CD4-positive, alpha-beta T cell treated with Interleukin-4 for 1 hour (primary cell): ENCODE results near the gene CIDEA.
"Not testable (repeated sequence)": the region's sequence is repeated elsewhere in the genome, so short reads cannot be mapped to it uniquely, and the experiment has no call there.

Experiments
- DNase-seq, 2 donors: peaks; one replicate each; pipeline ENCODE4 v3.0.0-alpha.2; 2020 to 2022

The CIDEA gene

DNA sequence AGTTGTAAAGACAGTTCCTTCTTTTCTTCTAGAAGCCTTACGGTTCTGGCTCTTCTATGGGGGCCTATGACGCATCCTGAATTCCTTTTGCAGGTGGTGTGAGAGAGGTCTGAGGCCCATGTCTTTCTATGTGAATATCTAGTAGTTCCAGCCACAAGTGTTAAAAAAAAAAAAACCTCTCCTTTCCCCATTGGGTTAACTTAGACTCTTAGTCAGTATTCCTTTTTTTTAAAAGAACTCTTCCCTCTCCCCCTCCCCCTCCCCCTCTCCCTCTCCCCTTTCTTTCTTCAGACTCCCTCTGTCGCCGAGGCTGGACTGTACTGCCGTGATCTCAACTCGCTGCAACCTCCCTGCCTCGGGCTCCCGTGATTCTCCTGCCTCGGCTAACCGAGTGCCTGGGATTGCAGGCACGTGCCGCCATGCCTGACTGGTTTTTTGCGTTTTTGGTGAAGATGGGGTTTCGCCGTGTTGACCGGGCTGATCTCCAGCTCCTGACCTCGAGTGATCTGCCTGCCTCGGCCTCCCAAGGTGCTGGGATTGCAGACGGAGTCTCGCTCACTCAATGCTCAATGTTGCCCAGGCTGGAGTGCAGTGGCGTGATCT, 11.4 kb upstream of the CIDEA start:
- no peak for DNase-seq

GRCh38 chr18:12243272-12243671, 10.9 kb upstream of the CIDEA start:
- not testable (repeated sequence) for DNase-seq

DNA sequence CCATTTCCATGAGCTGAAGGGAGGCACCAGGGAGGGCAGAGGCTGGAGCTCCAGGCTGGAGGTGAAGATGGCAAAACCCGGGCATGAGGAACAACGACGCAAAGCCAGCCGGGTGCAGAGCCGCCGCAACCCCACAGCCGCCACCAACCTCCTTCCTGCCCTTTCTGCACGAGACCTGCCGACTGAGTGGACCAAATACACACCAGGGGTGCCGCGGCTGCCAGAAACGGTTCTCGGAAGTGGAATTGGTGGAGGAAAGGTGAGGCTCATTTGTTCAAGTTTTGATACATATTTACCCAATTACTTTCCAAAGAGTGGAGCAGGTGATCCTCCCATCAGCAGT, 8.4 kb upstream of the CIDEA start:
- DNase-seq = no peak

DNA sequence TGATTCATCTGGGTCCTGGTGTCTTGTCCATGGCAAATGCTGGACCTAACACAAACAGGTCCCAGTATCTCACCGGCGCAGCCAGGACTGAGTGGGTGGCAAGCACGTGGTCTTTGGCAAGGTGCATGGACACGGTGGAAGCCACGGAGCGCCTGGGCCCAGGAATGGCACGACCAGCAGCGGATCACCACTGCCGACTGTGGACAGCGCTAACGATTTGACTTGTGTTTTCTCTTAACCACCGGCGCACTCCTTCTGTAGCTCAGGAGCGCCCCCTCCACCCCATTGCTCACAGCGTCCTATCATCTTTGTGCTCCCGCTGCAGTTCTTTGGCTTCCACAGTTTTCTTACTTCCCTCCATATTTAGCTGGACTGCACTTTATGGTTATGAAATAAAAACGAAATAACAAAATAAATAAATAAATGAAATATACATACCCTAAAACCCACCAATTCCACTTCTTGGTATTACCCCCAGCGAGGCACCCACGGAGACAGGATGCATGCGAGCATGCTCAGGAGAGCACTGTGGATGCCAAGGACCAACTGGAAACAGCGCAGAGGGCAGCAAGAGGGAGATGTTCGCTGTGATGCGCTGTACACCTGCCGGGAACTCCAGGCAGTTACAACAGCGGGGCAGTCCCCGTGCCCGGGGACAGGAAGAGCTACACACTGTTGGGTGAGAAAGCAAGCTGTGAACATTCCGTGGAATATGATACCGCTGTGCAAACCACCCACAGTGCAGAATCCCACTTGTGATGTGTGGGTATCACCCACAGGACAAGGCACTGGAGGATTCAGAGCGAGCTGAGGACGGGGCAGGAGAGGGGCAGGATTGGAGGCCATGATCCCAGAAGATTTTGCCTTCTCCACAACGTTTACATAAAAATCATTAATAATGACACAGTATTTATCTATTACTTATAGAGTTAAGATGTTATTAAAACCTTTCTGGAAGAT, 7.0 kb upstream of the CIDEA start:
- DNase-seq = no peak

GRCh38 chr18:12247946-12248345, 6.2 kb upstream of the CIDEA start:
- no peak for DNase-seq

DNA sequence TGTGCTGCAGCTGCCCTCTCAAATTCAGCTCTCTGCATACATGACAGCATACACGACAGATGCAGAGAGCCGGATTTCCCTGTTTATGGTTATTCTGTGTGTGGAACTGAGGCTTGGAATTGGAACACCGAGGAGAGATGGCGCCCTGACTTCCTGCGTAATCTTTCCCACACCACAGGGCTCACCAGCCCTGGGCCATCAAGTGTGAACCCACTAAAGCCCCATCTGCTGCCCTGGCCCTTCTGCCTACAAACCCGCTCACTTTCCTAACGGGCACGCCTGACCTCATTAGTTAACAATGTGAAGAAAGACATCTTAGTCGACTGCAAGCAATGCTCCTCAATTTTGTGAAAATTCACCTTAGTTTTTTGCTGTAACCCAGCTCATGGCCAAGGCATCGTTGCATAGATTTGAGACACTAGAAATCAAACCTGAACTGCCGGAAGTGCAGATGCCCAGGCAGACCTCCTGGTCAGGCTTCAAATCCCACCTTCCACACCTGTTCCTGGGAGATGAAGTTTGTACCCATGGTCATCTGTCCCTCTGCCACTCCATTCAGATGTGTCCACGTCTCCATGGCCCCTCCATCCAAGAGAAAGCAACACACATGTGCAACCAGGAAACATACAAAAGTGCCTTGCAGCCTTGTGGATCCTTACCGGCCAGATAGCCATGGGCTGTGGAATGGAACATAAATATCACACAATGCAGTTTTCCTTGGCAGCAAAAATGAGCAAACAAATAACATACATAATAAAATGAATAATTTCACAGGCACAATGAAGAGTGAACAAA, 5.0 kb upstream of the CIDEA start:
- no peak for DNase-seq

DNA sequence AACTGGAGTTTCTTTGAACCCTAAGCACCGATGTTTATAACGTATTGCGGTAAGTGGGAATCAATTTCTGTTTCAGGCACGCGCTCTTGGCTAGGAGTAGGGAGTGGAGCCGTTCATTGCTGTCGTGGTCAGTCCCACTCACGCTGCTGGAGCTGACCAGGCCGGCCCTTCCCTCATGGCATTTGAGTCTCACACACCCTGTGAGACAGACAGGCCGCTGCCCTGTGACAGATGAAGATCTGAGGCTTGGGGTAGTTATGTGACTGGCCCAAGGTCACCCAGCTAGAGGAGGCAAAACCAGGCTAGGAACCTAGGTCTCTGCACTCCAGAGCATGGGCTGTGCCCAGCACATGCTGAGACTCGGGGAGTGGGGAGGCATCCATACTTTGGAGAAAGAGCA, 2.9 kb upstream of the CIDEA start:
- no peak for DNase-seq

DNA sequence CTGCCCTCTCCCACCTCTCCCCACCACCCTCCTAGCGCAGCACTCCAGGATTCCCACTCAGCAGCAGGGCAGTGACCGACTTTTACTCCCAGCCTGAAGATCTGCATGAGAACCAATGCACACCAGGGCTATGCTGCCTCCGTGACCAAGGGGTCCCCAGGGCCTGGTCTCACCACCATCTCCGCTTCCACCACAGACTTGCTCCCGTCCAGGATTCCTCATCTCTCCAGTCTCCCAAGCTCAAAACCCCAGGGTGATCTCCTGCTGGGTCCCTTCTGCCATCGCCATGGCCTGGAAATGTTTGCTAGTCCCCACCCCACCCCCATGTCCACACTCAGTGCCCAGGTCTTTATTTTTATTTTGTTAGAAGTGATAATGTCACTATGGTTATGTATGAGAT, 2.1 kb upstream of the CIDEA start:
- DNase-seq = no peak

- DNase-seq = no peak
These were observed 1.1 kb upstream of the CIDEA start for GRCh38 chr18:12253027-12253426.

DNA sequence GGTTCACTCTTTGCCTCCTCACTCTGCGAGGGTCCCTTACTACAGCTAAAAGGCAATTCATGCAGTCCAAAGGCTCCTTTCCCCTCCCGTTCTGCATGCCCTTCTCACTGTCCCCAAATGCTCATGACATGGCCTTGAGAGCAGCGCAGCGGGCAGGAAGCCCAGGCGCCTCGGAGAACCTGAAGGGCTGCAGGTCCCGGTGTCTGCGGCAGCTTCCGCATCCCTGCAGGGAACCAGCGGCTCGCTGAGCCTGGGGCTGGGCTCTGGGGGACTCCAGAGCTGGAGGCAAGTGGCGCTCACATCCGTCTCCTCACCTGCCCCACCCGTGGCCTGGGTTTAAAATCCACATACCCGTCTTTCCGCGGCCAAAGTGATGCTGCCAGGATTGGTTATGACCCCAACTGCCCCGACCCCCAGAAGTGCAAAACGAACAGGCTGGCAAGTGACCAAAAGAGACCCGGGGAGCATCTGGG, 462 bp upstream of the CIDEA start:
- DNase-seq = no peak

DNA sequence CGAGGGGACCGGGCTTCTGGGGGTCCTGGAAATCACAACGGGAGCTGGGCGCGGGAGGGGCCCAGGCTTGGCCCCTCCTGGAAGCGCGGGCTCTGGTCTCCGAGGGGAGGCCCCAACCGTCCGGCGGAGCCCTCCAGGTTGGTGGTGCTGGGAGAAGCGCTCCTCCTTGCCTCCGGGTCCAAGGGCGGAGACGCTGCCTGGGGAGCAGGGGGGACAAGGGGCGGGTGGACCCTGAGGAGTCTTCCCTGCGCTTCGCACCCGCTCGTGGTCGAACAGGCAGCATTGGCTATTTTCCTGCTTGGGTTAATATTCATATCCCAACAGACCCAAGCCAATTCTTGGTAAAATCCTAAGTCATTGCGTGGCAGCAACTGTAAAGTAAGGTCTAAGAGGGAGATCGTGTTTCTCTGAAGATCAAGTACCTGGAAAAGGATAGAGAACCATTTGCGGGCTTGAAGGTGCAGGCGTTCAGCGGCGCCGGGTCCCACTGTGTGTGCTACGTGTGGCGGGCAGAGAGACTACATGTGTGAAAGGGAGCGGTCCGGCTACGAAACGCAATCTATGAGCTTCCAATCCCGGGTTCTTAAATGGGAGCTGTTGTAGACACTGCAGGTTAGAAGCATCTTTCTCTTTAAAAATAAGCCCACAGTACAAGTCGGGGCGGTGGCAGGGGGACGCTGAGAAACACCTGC, 805 bp downstream of the CIDEA start:
- DNase-seq = no peak

DNA sequence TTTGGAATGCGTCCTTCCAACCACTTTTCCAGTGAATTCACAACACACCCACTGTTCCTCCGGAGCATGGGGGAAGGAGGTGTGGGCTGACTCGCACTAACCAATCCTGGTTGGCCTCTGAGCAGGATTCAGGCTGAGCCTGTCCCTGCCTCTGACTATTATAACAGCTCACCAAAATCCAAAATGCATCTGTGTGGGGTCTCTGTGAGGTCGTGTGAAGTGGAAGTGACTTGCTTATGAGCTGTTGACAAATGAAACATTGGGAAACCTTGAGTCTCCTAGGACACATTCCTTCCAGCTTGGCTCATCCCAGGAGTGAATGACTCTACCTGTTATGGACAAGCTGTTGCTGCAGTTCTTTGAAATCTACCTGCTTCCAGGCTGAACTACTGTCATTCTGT, 1.5 kb downstream of the CIDEA start:
- no peak for DNase-seq

GRCh38 chr18:12256951-12257350, 2.8 kb downstream of the CIDEA start:
- DNase-seq = no peak

GRCh38 chr18:12257996-12258718, 4.0 kb downstream of the CIDEA start:
- DNase-seq = no peak

DNA sequence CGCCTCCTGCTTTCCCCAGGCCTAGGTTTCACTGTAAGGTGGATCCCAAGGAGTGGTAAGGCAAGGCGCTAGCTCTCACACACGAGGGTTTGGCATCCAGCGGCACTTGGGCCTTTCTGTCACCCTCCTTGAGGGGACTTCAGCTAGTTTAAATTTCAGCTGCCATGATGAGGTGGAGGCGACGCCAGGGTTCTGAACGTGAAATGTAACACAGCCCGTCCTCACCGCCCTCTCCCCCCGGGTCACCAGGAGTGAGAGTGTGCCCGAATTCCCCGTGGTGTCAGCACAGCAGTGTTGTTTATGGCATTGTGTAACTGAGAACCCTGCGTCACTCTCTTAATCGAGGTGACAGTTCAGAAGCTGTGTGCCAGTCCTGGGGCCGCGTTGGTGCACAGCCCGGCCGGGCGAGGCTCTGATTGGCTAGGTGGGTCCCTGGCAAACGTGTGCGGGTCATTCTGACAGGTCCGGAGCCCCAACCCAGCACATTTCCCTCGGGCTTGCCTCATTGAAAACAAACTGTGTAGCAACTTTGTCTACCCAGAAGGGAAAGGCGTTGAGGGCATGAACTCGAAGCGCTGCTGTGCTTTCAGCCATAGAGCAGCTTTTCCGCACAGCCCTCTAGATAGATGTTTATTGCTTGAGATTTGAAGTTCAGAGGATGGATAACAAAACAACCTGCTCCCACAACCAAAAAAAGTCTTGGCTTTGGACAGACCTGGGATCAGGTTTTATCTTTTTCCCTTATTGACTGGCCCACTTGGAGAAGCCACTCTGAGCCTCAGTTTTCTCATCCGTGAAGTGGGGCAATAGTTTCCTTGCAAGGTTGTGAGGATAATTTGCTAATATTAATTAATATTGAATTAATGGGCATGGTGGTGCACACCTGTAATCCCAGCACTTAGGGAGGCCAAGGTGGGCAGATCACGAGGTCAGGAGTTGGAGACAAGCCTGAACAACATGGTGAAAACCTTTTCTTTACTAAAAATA, 4.9 kb downstream of the CIDEA start:
- no peak for DNase-seq

- no peak for DNase-seq
These were observed 8.6 kb downstream of the CIDEA start for GRCh38 chr18:12262748-12263147.

DNA sequence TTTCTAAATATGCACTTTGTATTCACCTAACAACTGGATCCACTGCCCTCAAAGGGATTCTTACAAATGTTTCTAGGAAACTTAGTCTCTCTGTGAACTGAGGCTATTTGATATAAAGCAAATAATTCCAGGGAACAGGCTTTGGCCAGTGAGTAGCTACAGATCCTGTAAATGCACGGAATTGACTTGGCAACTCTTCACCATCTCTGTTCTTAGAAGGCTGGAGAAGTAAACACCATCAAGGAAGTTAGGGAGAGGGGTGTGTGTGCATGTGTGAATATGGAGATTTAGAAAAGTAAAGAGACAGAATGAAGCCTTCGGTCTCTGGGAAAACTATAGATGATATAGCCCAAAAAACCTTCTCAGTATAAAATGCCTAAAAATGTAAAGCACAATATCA, 10.7 kb downstream of the CIDEA start:
- DNase-seq = no peak

DNA sequence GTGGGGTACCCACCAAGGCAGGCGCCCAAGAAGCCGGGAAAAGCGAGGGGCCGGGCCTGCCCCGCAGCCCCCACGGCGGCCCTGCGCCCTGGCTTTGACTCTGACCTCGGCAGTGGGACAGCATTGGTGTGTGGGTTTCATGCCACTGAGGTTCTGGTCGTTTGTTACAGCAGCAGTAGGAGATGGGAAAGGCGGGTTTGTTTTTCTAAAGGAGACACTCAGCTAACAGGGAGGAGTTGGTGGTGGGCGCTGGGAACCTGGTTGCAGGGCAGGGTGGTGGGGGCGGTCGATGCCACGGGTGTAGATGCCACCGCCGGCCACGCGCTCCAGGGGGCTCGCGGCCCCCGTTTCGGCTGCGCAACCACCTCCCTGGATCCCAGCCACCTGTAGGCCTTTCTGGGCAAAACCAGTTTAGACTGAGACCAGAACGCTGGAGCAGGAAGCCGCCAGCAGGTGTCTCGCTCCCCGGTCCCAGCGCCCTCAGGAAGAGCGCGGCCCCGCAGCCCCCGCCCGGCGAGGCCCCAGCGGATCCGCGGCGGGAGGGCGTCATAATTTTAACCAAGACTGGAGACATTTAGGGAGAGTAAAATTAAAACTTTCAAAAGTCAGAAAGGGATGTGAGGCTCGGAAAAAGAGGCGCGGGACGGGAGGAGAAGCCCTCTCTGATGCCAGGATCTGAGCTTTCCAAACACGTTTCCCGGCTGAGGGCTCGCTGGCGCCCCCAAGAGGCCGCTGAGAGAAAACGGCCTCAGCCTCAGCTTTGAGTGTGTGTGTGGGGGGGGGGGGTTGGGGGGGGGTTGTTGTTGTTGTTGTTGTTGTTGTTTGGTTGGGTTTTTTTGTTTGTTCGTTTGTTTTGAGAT, 17.4 kb downstream of the CIDEA start:
- peak; percentile 36 to 38 for DNase-seq

GRCh38 chr18:12274793-12275192, 20.6 kb downstream of the CIDEA start:
- no peak for DNase-seq
